Neuronal stem cell (in vitro differentiated cells): Measurements from ENCODE around the gene NAV2.

Experiments
- DNase-seq: peaks from one replicate; pipeline ENCODE4 v3.0.0-alpha.2; 2013; ENCODE audit warnings: low spot score
- H2AFZ ChIP-seq: one replicate; pipeline ENCODE4 v1.6.1; 2013; ENCODE audit warnings: mild to moderate bottlenecking, low read length, inconsistent platforms
- H2AK5ac ChIP-seq: 2 replicates; pipeline ENCODE4 v1.6.1; 2013; ENCODE audit warnings: low read depth, mild to moderate bottlenecking, inconsistent platforms, low read length, moderate library complexity, mixed read lengths
- H2BK120ac ChIP-seq: 2 replicates; pipeline ENCODE4 v1.6.1; 2013; ENCODE audit warnings: low read depth, mild to moderate bottlenecking, inconsistent platforms, low read length, moderate library complexity, mixed read lengths
- H2BK12ac ChIP-seq: one replicate; pipeline ENCODE4 v1.6.1; 2013; ENCODE audit warnings: low read length, inconsistent platforms
- H2BK15ac ChIP-seq: 2 replicates; pipeline ENCODE4 v1.6.1; 2013; ENCODE audit warnings: mild to moderate bottlenecking, low read length, inconsistent platforms, mixed read lengths
- H2BK5ac ChIP-seq: one replicate; pipeline ENCODE4 v1.6.1; 2013; ENCODE audit warnings: inconsistent platforms, mild to moderate bottlenecking, low read length, moderate library complexity
- H3K14ac ChIP-seq: one replicate; pipeline ENCODE4 v1.6.1; 2013; ENCODE audit warnings: low read length, inconsistent platforms
- H3K18ac ChIP-seq: 2 replicates; pipeline ENCODE4 v1.6.1; 2013; ENCODE audit warnings: low read length, inconsistent platforms
- H3K23ac ChIP-seq: 2 replicates; pipeline ENCODE4 v1.6.1; 2013; ENCODE audit warnings: low read depth, mild to moderate bottlenecking, mixed read lengths, low read length, inconsistent platforms; ENCODE audit not compliant: poor library complexity
- H3K27ac ChIP-seq: replicated peaks from 3 replicates; pipeline ENCODE4 v1.5.1; 2013; ENCODE audit warnings: low read length, inconsistent platforms
- H3K27me3 ChIP-seq, 3 experiments: 2 replicates each; pipeline ENCODE4 v1.6.1; 2013; ENCODE audit warnings: low read length in 3 of 3, mild to moderate bottlenecking in 2 of 3, inconsistent platforms in 1 of 3, low read depth in 1 of 3, mixed read lengths in 1 of 3, moderate library complexity in 1 of 3; ENCODE audit not compliant: control insufficient read depth in 3 of 3, insufficient read depth in 3 of 3
- H3K36me3 ChIP-seq, 2 donors: replicated peaks in 1 of 2; 2 replicates each; pipeline ENCODE4 v1.6.1; 2013; ENCODE audit warnings: low read length in 2 of 2; ENCODE audit not compliant: control insufficient read depth in 2 of 2, insufficient read depth in 2 of 2
- H3K4ac ChIP-seq: 2 replicates; pipeline ENCODE4 v1.6.1; 2013; ENCODE audit warnings: inconsistent platforms, mild to moderate bottlenecking, low read length, moderate library complexity
- H3K4me1 ChIP-seq, 2 donors: 1 replicate in 1 of 2; 2 replicates in 1 of 2; pipeline ENCODE4 v1.6.1; 2013; ENCODE audit warnings: low read length in 2 of 2, low read depth in 1 of 2; ENCODE audit not compliant: control insufficient read depth in 2 of 2, insufficient read depth in 1 of 2
- H3K4me2 ChIP-seq: one replicate; pipeline ENCODE4 v1.6.1; 2013; ENCODE audit warnings: mild to moderate bottlenecking, low read length, inconsistent platforms; ENCODE audit not compliant: insufficient read depth, poor library complexity, severe bottlenecking
- H3K4me3 ChIP-seq, 2 donors: 2 replicates each; pipeline ENCODE4 v1.5.1; 2013; ENCODE audit warnings: low read length in 2 of 2, mild to moderate bottlenecking in 2 of 2, inconsistent platforms in 1 of 2, moderate library complexity in 1 of 2
- H3K79me1 ChIP-seq: one replicate; pipeline ENCODE4 v1.6.1; 2013; ENCODE audit warnings: low read depth, mild to moderate bottlenecking, inconsistent platforms, low read length, moderate library complexity
- H3K9ac ChIP-seq: one replicate; pipeline ENCODE4 v1.6.1; 2013; ENCODE audit warnings: mild to moderate bottlenecking, low read depth, low read length, inconsistent platforms; ENCODE audit not compliant: poor library complexity
- H3K9me3 ChIP-seq, 2 donors: replicated peaks in 1 of 2; 2 replicates each; pipeline versions ENCODE3 to v1.6.1; 2013; ENCODE audit warnings: low read length in 2 of 2, mild to moderate bottlenecking in 2 of 2, inconsistent platforms in 1 of 2, low read depth in 1 of 2, mixed read lengths in 1 of 2, moderate library complexity in 1 of 2; ENCODE audit not compliant: control insufficient read depth in 2 of 2, insufficient read depth in 1 of 2
- H4K8ac ChIP-seq: one replicate; pipeline ENCODE4 v1.6.1; 2013; ENCODE audit warnings: low read depth, mild to moderate bottlenecking, inconsistent platforms, low read length, moderate library complexity
- H4K91ac ChIP-seq: one replicate; pipeline ENCODE4 v1.6.1; 2013; ENCODE audit warnings: low read length, low read depth, mild to moderate bottlenecking, inconsistent platforms; ENCODE audit not compliant: poor library complexity
- WGBS, 2 donors: extraction: QIAGEN DNeasy Blood & Tissue Kit; methylation state at CpG; one replicate each; pipeline ENCODE4 v1.1.7; 2013; ENCODE audit warnings: missing lambda C conversion rate in 2 of 2, mixed read lengths in 1 of 2; ENCODE audit not compliant: insufficient read length in 2 of 2, insufficient replicate concordance in 1 of 2; ENCODE audit errors: extremely low coverage in 2 of 2; 5-methylcytosine and 5-hydroxymethylcytosine counted together

The NAV2 gene

GRCh38 chr11:19980957-19981669 is 268.5 kb downstream of the NAV2 start:
- Histone ChIP-seq H2BK5ac (no peak overlapping the region), H3K9ac (no peak overlapping the region), H2AFZ (no peak overlapping the region), H3K27me3 (no peaks in the 10 kb centered on the region), H2BK15ac (no peak overlapping the region), H3K4me2 (no peak overlapping the region), H3K14ac (no peak overlapping the region), H3K4me3 (no peak overlapping the region), H3K79me1 (no peaks in the 10 kb centered on the region), H4K91ac (no peak overlapping the region), H3K18ac (no peak overlapping the region), H3K36me3 (peaks cover 0 to 3% of the 10 kb centered on the region in 2 donors), H3K9me3 (no peaks in the 10 kb centered on the region), H3K4ac (no peak overlapping the region), H4K8ac (no peak overlapping the region), H3K27ac (no peak overlapping the region), H3K23ac (no peak overlapping the region), H3K4me1 (peaks cover 0 to 6% of the 10 kb centered on the region in 2 donors), H2BK12ac (no peak overlapping the region), H2BK120ac (no peak overlapping the region), H2AK5ac (no peak overlapping the region)
- no peak for DNase-seq
- WGBS, 2 donors: no CpG with 5 or more reads among the region's 8 CpGs

- H2BK120ac ChIP-seq: no peak overlapping the region
- no peak overlapping the region for H3K27ac ChIP-seq
- H3K18ac ChIP-seq: no peak overlapping the region
- no peak overlapping the region for H2AFZ ChIP-seq
- H3K14ac ChIP-seq: no peak overlapping the region
- H3K4me1 ChIP-seq: peaks cover 0 to 3% of the 10 kb centered on the region in 2 donors
- H3K79me1 ChIP-seq: no peaks in the 10 kb centered on the region
- no peak overlapping the region for H4K91ac ChIP-seq
- no CpG with 5 or more reads among the region's 5 CpGs for WGBS, 2 donors
- no peak overlapping the region for H2BK12ac ChIP-seq
- H3K9me3 ChIP-seq: no peaks in the 10 kb centered on the region
- H2AK5ac ChIP-seq: no peak overlapping the region
- DNase-seq: no peak
- no peak overlapping the region for H2BK15ac ChIP-seq
- H3K4ac ChIP-seq: no peak overlapping the region
- no peak overlapping the region for H2BK5ac ChIP-seq
- H3K23ac ChIP-seq: no peak overlapping the region
- no peak overlapping the region for H3K9ac ChIP-seq
- H3K4me3 ChIP-seq: no peak overlapping the region
- H3K36me3 ChIP-seq: peaks cover 0 to 3% of the 10 kb centered on the region in 2 donors
- no peaks in the 10 kb centered on the region for H3K27me3 ChIP-seq
- H4K8ac ChIP-seq: no peak overlapping the region
- no peak overlapping the region for H3K4me2 ChIP-seq
These were observed 270.3 kb downstream of the NAV2 start for GRCh38 chr11:19982774-19983495.

GRCh38 chr11:19984048-19984742 is 271.6 kb downstream of the NAV2 start:
- no peak overlapping the region for H2AK5ac ChIP-seq
- H2BK12ac ChIP-seq: no peak overlapping the region
- no peaks in the 10 kb centered on the region for H3K79me1 ChIP-seq
- H3K4me1 ChIP-seq: peaks cover 0 to 5% of the 10 kb centered on the region in 2 donors
- H3K9ac ChIP-seq: no peak overlapping the region
- no peak overlapping the region for H3K4ac ChIP-seq
- H2BK5ac ChIP-seq: no peak overlapping the region
- no peak overlapping the region for H2AFZ ChIP-seq
- no peaks in the 10 kb centered on the region for H3K9me3 ChIP-seq
- no peak overlapping the region for H2BK15ac ChIP-seq
- no peak overlapping the region for H4K8ac ChIP-seq
- H3K27ac ChIP-seq: no peak overlapping the region
- H3K36me3 ChIP-seq: peaks cover 0 to 3% of the 10 kb centered on the region in 2 donors
- H4K91ac ChIP-seq: no peak overlapping the region
- H3K23ac ChIP-seq: no peak overlapping the region
- no peak overlapping the region for H3K4me2 ChIP-seq
- no peak overlapping the region for H3K14ac ChIP-seq
- H3K27me3 ChIP-seq: no peaks in the 10 kb centered on the region
- DNase-seq: no peak
- no peak overlapping the region for H2BK120ac ChIP-seq
- H3K4me3 ChIP-seq: no peak overlapping the region
- H3K18ac ChIP-seq: no peak overlapping the region
- WGBS, 2 donors: no CpG with 5 or more reads among the region's 8 CpGs

- no peaks in the 10 kb centered on the region for H3K9me3 ChIP-seq
- no peak overlapping the region for H3K18ac ChIP-seq
- H2BK12ac ChIP-seq: no peak overlapping the region
- H4K8ac ChIP-seq: no peak overlapping the region
- H2BK5ac ChIP-seq: no peak overlapping the region
- H4K91ac ChIP-seq: no peak overlapping the region
- no peak overlapping the region for H3K27ac ChIP-seq
- no peak overlapping the region for H2AK5ac ChIP-seq
- no peak overlapping the region for H3K4ac ChIP-seq
- H3K4me2 ChIP-seq: no peak overlapping the region
- no peak overlapping the region for H2BK120ac ChIP-seq
- H3K4me1 ChIP-seq: peaks cover 0 to 5% of the 10 kb centered on the region in 2 donors
- no peak overlapping the region for H3K4me3 ChIP-seq
- no peak overlapping the region for H2BK15ac ChIP-seq
- H3K36me3 ChIP-seq: peaks cover 0 to 3% of the 10 kb centered on the region in 2 donors
- no peak overlapping the region for H3K14ac ChIP-seq
- H2AFZ ChIP-seq: no peak overlapping the region
- no peaks in the 10 kb centered on the region for H3K27me3 ChIP-seq
- H3K9ac ChIP-seq: no peak overlapping the region
- no peak overlapping the region for H3K23ac ChIP-seq
- H3K79me1 ChIP-seq: no peaks in the 10 kb centered on the region
- no peak for DNase-seq
These were observed 272.5 kb downstream of the NAV2 start for GRCh38 chr11:19985111-19985510.
